GM19328 (cell line): Measurements from ENCODE around the gene CLCN7.
"Not testable (repeated sequence)": the region's sequence is repeated elsewhere in the genome, so short reads cannot be mapped to it uniquely, and the experiment has no call there.

Experiments
- ATAC-seq: cut with Tn5 transposase; IDR thresholded peaks from one replicate; pipeline ENCODE4 v1.9.1; 2021; ENCODE audit warnings: mild to moderate bottlenecking, moderate library complexity; ENCODE audit not compliant: unreplicated experiment

CLCN7 gene

DNA sequence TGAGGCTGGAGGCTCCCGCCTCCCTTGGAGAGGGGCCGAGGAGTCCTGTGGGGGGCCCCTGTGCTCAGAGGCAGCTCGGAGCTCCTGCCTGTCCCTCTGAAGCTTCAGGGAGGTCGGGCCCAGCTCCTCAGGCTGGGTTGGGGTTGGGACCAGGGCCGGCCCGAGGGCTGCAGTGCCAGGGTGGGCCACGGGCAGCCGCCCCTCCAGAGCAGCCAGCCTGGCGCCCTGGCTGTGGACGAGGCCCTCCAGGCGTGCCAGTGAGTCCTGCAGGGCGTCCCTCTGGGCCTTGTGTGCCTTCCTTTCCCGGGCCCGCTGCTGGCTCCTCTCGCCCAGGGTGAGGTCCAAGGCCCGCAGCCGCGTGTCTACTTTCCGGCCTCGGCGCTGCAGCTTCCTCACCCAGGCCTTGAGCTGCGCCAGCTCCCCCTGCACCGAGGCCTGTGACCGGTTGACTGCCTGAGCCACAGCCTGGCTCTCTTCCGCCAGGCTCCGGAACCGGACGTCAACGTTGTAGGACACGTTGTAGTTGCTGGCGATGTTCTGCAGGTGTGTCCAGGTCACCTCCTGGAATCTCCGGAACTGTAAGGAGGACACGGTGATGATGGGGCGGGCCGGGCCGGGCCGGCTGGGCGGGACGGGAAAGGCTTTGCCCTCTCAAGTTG, 12.7 kb upstream of the CLCN7 start:
- no peak for ATAC-seq

DNA sequence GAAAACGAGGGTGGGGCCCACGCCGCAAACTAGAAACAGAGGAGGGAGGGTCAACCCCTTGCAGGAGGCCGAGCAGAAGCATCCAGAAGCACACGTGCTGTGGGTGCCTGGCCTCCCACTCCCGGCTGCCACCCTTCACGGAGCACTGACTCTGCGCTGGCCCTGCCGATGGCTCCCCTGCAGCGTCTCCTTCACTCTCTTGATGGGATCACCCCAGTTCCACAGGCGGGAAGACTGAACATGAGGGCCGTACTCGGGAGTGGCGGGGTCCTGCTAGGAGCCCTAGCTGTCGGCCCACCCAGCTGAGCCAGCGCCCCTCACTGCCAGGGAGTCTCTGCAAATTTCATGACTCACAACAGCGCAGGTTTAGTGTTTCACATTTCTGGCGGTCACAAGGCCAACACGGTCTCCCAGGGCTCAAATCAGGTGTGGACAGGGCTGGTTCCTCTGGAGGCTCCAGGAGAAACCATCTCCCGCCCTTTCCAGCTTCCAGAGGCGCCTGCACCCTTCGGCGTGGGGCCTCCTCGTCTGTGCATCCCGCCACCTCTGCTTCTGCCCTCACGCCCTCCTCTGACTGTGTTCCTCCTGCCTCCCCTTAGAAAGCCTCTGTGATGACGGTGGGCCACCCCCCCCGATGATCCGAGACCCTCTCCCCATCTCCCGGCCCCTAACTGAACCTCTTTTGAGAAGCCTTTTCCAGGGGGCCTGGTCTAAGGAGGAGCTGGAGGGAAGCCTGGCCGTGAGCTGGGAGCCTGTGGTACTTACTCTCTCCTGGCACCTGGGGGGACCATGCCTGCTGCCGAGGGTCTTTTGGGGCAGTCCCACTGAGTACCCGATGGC, 11.9 kb upstream of the CLCN7 start:
- no peak for ATAC-seq

DNA sequence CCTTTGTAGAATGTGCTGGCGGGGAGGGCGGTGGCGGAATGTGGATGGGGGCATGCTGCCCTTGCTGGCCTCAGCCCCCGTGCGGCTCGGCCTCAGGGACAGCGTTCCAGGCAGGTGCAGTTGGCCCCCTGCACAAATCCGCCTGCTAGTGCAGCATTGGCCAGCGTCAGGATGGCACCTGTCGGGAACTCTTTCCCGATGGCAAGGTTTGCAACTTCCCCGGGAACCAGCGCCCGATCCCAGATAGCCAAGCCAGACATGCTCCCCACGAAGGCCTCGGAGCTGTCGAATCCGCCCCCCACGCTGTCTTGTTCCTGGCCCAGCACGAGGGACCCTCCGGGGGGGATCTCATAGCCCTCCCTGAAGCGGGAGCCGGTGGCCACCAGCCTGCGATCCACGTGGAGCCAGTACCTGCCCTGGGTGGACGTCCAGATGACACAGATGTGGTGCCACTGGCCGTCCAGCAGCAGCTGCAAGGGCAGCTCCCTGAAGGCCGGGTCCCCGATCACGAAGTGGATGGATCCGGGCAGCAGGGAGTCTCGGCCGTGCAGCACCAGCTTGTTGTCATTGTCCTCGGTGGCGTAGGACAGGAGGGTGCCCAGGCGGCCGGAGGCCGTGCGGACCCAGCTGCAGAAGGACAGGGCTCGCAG, 11.1 kb upstream of the CLCN7 start:
- ATAC-seq = no peak

- no peak for ATAC-seq
Measured at GRCh38 chr16:1481906-1482835, 7.3 kb upstream of the CLCN7 start.

DNA sequence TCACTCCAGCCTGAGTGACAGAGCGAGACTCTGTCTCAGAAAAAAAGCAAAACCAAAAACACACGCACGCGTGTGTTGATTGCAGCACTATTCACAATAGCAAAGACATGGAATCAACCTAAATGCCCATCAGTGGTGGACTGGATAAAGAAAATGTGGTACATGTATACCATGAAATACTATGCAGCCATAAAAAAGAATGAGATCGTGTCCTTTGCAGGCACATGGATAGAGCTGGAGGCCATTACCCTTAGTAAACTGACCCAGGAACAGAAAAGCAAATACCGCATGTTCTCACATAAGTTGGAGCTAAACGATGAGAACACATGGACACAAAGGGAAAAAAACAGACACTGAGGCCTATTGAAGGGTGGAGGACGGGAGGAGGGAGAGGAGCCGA, 4.1 kb upstream of the CLCN7 start:
- ATAC-seq = not testable (repeated sequence)

- no peak for ATAC-seq
Measured at GRCh38 chr16:1477033-1477432, 2.2 kb upstream of the CLCN7 start.

DNA sequence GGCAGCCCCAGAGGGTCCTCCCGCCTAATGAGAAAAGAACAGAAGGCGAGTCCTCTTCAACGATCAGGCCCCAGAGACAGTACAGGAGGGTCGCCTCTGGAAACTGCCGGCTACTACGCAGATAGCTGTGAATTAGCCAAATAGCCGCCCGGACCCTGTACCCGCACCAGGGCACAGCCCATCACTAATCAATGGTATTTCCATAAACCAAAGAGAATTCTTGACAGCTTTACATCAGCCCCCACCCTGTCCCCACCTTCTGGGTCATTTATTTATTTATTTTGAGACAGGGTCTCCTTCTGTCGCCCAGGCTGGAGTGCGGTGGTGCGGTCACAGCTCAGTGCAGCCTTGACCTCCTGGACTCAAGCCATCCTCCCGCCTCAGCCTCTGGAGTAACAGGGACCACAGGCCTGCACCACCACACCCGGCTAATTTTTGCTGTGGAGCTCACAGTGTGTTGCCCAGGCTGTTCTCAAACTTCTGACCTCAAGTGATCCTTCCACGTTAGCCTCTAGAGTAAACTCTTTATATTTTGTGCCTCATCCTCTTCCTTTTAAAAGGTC, 805 bp upstream of the CLCN7 start:
- no peak for ATAC-seq

GRCh38 chr16:1474082-1474795, 589 bp downstream of the CLCN7 start:
- peak; percentile 24 for ATAC-seq

DNA sequence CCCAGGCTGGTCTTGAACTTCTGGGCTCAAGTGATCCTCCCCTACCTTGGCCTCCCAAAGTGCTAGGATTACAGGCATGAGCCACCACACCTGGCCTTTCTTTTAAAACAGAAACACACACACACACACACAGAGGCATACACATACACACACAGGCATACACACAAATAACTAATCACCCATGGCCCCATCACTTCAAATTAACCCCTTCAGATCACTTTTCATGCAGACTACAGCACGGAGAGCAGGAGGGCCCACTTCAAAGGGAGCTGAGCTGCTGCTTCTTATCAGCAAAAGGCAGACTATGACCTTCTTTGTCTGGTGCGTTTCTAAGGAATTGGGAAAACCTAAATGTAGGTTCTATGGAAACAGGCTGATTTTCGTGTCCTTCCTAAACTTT, 1.9 kb downstream of the CLCN7 start:
- ATAC-seq = no peak

DNA sequence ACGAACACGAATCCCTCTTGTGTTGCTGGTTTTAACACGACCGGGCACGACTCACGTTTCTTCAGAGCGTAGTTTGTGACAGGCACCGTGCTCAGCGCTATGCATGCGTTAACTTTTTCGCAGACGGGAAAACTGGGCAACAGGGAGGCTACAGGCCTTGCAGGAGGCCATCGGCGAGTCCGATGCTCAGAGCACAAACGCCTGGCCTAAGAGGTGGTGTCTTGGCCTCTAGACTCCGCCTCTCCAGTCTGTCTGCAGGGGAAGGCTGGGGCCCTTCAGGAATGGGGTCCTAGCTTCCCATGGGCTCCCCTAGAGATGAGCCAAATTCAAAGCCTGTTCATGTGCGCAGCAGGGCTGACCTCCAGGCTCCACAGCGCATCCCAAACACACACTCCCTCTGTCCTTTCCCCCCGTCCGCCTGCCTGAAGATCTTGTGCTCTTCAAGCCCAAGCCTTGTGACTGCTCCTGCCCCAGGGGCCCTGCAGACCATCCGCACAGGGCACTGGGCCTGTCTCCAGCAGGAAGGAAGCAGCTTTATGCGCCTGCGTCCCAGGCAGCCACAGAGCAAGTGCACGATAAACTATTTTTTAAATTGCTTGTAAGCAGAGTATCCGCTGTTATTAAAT, 3.1 kb downstream of the CLCN7 start:
- no peak for ATAC-seq

GRCh38 chr16:1470481-1471251, 4.2 kb downstream of the CLCN7 start:
- no peak for ATAC-seq

DNA sequence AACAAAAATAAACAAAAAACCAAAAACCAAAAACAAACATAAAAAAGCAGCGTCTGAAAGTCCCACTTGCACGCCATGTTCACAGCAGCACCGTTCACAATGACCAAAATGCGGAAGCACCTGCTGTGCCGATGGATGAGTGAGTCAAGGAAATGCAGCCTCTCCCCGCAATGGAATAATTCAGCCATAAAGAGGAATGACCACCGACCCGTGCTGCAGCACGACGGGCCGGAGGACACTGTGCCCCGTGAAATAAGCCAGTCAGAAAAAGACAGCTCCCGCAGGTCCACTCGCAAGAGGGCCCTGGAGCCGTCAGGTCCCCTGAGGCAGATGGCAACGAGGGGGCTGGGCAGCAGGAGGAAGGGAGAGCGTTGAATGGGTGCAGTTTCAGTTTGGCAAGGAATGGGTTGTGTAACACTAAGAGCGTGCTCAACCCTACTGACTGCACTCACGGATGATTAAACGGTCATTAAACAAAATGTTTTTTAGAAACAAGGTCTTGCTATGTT, 5.1 kb downstream of the CLCN7 start:
- no peak for ATAC-seq

DNA sequence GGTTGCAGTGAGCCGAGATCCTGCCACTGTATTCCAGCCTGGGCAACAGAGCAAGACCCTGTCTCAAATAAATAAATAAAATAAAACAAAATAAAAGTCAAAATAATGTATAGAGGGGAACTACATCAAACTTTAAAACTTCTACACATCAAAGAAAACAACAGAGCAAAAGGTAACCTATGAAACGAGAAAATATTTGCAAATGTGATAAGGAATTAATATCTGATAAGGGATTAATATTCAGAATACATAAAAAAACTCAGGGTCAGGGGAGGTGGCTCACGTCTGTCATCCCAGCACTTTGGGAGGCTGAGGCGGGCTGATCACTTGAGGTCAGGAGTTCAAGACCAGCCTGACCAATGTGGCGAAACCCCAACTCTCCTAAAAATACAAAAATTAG, 5.7 kb downstream of the CLCN7 start:
- not testable (repeated sequence) for ATAC-seq

DNA sequence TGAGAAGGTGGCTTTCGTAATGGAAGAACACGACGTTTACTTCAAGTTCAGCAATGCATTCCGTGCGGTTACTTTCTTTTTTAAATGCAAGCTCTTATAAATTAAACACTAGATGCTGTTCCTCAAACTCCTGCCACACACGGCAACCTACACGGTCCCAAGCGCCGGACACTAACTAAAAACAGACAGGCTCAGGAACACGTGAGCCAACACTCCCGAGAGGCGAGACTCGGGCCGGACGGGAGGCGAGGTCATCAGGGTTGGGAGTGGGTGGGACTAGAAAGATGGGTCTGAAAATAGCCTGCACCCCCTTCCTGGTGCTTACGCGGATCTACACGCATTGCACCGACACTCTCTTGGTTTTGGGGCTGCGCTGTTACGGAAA, 6.4 kb downstream of the CLCN7 start:
- ATAC-seq = no peak

GRCh38 chr16:1466968-1467521, 7.8 kb downstream of the CLCN7 start:
- ATAC-seq = no peak

GRCh38 chr16:1466054-1466453, 8.8 kb downstream of the CLCN7 start:
- ATAC-seq = no peak

DNA sequence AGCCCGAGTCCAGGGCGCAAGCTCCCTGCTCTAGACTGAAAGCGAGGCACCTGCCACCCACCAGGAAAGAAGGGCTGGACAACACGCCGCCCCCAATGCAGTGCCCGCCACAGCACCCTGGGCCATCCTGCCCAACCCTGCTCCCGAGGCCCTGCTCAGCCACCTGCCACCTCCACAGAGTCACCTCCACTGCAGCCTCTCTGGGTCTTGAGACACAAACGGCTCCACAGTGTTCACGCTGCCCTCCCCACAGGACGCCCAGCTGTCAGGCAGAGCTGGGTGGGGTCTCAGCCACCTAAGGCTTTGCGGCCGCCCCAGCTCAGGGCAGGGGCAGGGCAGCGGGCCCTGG, 9.3 kb downstream of the CLCN7 start:
- ATAC-seq = no peak

- ATAC-seq = no peak
Measured at GRCh38 chr16:1464894-1465566, 9.8 kb downstream of the CLCN7 start.
